H1 (cell line): ENCODE measurements around the gene CHST3.

Experiments used
- CREB1 ChIP-seq: IDR thresholded peaks from 2 replicates; pipeline ENCODE4 v1.6.1; 2012; ENCODE audit warnings: inconsistent platforms
- CTCF ChIP-seq, 3 experiments: IDR thresholded peaks; 1 replicate in 2 of 3; 2 replicates in 1 of 3; pipeline versions ENCODE4 v1.5.1 to v1.6.1; 2011; ENCODE audit warnings: low read length in 3 of 3, mild to moderate bottlenecking in 3 of 3, inconsistent platforms in 2 of 3, low read depth in 1 of 3, moderate library complexity in 1 of 3; ENCODE audit not compliant: insufficient read depth in 1 of 3; ENCODE audit errors: control extremely low read depth in 1 of 3
- FOSL1 ChIP-seq: IDR thresholded peaks from 2 replicates; pipeline ENCODE4 v1.6.1; 2011; ENCODE audit warnings: mild to moderate bottlenecking, low read depth, low read length, moderate library complexity; ENCODE audit not compliant: insufficient read depth
- KDM5A ChIP-seq: fragments of 200-600 bp; IDR thresholded peaks from 2 replicates; pipeline ENCODE4 v1.7.1; 2012; ENCODE audit warnings: mild to moderate bottlenecking, low read length, inconsistent platforms, mixed read lengths

DNA sequence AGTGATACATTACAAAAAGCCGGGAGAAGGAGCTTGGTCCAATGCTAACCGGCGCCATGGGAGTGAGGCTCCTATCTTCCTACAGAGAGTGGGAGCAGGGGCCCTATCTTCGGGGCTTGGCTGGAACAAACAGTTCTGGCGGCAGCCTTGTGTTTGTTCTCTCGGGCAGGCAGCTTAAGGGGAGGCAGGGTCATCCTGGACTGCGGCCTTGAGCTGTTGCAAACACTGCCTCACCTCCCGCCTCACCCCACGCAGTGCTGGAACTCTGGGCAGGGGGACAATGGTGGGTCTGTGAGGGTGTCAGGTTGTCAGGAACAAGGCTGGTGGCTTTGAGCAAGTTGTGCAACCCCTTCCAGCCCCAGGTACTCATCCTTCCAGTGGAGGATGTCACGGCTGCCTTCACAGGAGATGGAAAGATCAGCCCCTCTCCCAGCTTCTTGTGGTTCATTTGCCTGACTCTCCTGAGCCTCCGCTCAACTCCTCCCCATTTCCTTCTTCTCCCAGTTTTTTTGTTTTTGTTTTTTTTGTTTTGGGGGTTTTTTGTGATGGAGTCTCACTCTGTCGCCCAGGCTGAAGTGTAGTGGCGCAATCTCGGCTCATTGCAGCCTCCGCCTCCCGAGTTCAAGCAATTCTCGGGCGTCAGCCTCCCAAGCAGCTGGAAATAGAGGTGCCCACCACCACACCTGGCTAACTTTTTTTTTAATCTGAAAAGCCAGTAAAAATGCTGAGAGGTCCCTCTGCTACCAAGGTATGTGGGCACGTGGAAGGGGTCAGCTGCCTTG, 66.8 kb downstream of the CHST3 start:
- TF ChIP-seq CTCF (IDR thresholded peaks at IDR 0.05; ENCODE audit: control extremely low read depth in 1 of 3, insufficient read depth in 1 of 3, low read depth in 1 of 3, low read length in 3 of 3) (no peak), FOSL1 (no peak), KDM5A (no peak), CREB1 (no peak)
